ENCODE data around the gene GNB1L. TPM values are rescaled to one million over a fixed set of nuclear protein-coding genes. Genes with fewer than 3 reads are reported as not detected.

GNB1L gene
- polyA plus RNA-seq, 1 experiment = 3.6 TPM

DNA sequence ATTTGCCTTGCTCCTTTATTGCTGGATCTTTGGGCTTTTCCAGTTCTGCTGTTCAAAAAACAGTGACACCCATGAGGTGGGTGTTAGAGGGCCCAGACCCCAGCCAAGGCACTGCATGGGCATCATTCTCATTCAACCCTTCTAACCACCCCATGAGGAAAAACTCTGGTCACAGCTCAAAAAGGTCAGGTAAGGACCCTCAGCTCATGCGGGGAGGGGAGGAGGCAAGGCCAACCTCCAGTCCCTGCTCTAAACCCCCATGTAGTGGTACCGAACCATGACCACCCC is 7.4 kb downstream of the GNB1L start:
- ChIA-PET POLR2A (no interaction called here), CTCF (interaction anchor here (0.8 kb wide), 1 partner anchor 117 kb away, joined by 3 read pairs; no protein-coding TSS in a partner anchor)
- H3K36me3 ChIP-seq (ENCODE audit: control insufficient read depth, insufficient read depth, low read length) = peaks cover 25% of the 10 kb centered on the region
- no peaks in the 10 kb centered on the region for H3K27me3 ChIP-seq (ENCODE audit: control insufficient read depth, insufficient read depth, low read length)
- TF ChIP-seq, protein P1, sequence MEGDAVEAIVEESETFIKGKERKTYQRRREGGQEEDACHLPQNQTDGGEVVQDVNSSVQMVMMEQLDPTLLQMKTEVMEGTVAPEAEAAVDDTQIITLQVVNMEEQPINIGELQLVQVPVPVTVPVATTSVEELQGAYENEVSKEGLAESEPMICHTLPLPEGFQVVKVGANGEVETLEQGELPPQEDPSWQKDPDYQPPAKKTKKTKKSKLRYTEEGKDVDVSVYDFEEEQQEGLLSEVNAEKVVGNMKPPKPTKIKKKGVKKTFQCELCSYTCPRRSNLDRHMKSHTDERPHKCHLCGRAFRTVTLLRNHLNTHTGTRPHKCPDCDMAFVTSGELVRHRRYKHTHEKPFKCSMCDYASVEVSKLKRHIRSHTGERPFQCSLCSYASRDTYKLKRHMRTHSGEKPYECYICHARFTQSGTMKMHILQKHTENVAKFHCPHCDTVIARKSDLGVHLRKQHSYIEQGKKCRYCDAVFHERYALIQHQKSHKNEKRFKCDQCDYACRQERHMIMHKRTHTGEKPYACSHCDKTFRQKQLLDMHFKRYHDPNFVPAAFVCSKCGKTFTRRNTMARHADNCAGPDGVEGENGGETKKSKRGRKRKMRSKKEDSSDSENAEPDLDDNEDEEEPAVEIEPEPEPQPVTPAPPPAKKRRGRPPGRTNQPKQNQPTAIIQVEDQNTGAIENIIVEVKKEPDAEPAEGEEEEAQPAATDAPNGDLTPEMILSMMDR (IDR thresholded peaks at IDR 0.05; ENCODE audit: insufficient read depth, low read depth, low read length) = no peak
- DNase-seq (ENCODE audit: low read depth) = no peak
- no peak overlapping the region for H3K4me3 ChIP-seq (ENCODE audit: low read depth, low read length)

DNA sequence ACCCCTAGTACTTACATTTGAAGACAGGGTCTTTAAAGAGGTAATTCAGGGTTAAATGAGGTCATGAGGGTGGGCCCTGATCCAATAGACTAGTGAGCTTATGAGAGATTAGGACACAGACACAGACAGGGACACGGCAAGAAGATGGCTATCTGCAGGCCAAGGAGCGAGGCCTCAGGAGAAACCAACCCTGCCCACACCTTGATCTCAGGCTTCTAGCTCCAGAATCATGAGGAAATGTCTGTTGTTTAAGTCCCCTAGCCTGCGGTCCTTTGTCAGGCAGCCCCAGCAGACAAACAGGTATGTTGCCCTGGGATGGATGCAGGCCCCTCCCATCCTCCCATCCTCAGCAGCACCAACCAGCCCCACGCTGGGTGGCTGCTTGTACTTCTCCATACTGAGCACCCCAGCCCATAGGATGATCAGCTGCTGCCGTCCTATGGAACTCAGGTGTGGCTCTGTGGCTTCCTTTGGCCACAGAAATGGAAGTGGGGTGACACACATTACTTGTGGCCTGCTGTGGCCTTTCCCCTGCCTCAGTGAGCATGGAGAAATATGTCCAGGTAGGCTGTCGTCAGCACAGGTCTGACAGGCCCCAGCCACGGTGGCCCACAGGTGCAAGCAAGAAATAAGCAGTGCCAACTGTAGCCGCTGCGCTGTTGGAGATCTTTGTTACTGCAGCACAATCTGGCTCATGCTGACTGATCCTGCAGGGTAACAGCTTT is 7.9 kb downstream of the GNB1L start:
- CTCF ChIA-PET = interaction anchor here (0.8 kb wide), 1 partner anchor 116 kb away, joined by 3 read pairs; no protein-coding TSS in a partner anchor
- POLR2A ChIA-PET = no interaction called here
- TF ChIP-seq, protein P1 (IDR thresholded peaks at IDR 0.05; ENCODE audit: insufficient read depth, low read depth, low read length) = no peak
- Histone ChIP-seq H3K4me3 (ENCODE audit: low read depth, low read length) (no peak overlapping the region), H3K36me3 (ENCODE audit: control insufficient read depth, insufficient read depth, low read length) (peaks cover 20% of the 10 kb centered on the region), H3K27me3 (ENCODE audit: control insufficient read depth, insufficient read depth, low read length) (no peaks in the 10 kb centered on the region)
- no peak for DNase-seq (ENCODE audit: low read depth)

DNA sequence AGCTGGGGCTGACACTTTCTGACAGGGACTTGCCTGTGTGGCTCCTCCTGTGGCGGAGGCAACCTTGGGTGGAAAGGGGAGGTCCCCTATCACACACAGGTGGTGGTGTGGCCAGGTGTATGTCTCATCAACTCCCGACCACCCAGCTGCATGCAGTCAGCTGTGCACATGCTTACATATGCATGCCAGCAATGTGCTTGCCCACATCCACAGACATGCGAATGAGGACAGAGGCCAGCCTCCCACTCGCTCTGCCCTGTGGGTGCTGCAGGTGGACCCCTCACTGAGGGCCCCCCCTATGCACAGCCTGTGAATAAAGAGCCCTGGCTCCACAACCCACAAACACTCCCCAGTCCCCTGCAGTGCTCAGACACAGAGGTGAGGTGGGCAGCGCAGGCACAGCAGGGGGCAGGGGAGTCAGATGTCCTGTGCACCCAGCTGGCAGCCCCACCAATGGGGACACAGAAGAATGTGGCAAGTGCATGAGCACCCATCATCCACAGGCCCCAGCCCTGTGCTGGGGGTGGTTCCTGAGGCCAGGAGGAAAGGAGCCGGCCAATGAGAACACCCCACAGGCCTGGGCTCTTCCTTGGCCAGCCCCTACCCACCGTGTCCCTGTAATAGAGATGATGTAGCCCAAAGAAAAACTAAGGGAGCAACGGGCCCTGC is 9.5 kb downstream of the GNB1L start:
- CTCF ChIA-PET = no interaction called here
- H3K27me3 ChIP-seq (ENCODE audit: control insufficient read depth, insufficient read depth, low read length) = no peaks in the 10 kb centered on the region
- POLR2A ChIA-PET = interaction anchor here (0.6 kb wide), 1 partner anchor 214 kb away, joined by 6 read pairs; no protein-coding TSS in a partner anchor
- TF ChIP-seq, protein P1 (IDR thresholded peaks at IDR 0.05; ENCODE audit: insufficient read depth, low read depth, low read length) = no peak
- no peak overlapping the region for H3K4me3 ChIP-seq (ENCODE audit: low read depth, low read length)
- DNase-seq (ENCODE audit: low read depth) = no peak
- H3K36me3 ChIP-seq (ENCODE audit: control insufficient read depth, insufficient read depth, low read length) = peaks cover 8% of the 10 kb centered on the region

DNA sequence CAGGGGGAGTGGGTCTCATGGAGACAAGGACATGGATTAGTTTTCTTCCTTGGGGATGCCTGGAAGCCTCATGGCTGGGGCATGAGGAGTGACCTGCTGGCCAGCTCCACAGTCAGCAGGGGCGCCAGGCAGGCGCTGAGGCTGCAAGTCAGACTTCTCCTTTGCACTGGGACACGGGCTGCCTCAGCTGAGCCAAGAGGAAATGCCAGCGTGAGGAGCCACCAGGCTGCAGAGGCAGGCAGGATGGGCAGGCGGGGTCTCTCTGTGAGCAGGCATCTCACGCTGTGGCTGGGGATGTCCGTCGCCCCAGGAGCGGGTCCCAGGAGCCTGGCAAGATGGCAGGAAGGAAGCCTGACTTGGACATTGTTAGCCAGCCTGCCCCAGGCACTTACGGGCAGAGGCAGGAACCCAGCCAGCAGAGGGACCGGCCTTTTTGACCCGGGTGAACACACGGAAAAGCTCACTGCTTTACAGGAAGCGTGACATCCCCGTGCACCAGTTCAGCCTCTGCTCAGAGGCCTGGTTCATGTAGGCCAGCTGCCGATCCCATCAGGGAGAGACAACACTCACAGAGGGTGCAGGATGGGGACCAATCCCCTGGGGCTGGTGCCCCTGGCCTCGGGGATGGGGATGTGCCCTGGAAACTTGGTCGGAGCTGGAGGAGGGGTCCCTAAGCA is 10.2 kb downstream of the GNB1L start:
- TF ChIP-seq, protein P1 (IDR thresholded peaks at IDR 0.05; ENCODE audit: insufficient read depth, low read depth, low read length) = peak; percentile 38; the same call in 1 of the 2 replicates
- Histone ChIP-seq H3K27me3 (ENCODE audit: control insufficient read depth, insufficient read depth, low read length) (no peaks in the 10 kb centered on the region), H3K36me3 (ENCODE audit: control insufficient read depth, insufficient read depth, low read length) (peaks cover 4% of the 10 kb centered on the region), H3K4me3 (ENCODE audit: low read depth, low read length) (no peak overlapping the region)
- CTCF ChIA-PET = no interaction called here
- POLR2A ChIA-PET = no interaction called here
- DNase-seq (ENCODE audit: low read depth) = no peak

DNA sequence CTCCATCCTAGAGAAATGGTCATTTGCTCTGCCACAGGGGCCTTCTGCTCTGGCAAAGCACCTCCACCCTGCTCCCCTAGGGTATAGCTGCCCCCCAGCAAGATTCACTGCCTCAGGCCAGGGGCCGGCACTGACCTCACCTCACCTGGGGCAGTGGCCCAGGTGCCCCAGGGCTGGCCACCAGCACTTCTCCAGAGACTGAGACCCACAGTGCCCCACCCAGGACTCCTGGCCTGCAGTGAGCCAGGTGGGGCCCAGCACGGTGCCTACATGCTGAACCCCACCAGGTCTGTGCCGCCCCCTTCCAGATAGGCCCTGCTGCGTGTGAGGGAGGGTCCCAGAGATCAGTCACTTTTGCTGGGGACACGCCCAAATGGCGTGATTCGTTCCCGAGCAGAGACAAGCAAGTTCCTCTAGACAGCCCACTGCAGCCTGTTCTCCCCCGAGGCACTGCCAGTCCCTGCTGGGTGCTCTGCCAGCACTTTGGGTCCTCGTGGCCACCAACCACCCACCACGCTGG is 10.8 kb downstream of the GNB1L start:
- TF ChIP-seq, protein P1 (IDR thresholded peaks at IDR 0.05; ENCODE audit: insufficient read depth, low read depth, low read length) = no peak
- DNase-seq (ENCODE audit: low read depth) = no peak
- Histone ChIP-seq H3K27me3 (ENCODE audit: control insufficient read depth, insufficient read depth, low read length) (no peaks in the 10 kb centered on the region), H3K36me3 (ENCODE audit: control insufficient read depth, insufficient read depth, low read length) (peaks cover 4% of the 10 kb centered on the region), H3K4me3 (ENCODE audit: low read depth, low read length) (no peak overlapping the region)
- ChIA-PET POLR2A (no interaction called here), CTCF (interaction anchor here (0.8 to 1.4 kb wide), 2 partner anchors 11 to 43 kb away, joined by 4 read pairs; no protein-coding TSS in a partner anchor)

Data from BJ (cell line).